ENCODE data around the gene EOMES.

EOMES gene

DNA sequence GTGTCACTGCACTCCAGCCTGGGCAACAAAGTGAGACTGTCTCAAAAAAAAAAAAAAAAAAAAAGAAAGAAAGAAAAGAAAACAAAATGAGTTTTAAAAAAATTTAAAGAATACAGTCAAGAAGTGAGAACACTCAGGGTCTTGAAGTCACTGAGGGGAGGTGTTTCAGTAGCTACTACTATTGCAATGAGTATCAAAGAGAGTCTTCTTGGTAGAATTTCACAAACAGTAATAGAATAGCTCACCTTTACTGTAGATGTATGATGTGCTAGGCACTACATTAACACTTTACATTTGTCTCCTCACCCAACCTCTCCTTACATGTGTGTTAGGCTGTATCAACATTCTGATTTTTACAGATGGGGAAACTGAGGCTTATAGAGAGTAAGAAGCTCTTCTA lies 43.9 kb downstream of the EOMES start:
- no peak for DNase-seq

DNA sequence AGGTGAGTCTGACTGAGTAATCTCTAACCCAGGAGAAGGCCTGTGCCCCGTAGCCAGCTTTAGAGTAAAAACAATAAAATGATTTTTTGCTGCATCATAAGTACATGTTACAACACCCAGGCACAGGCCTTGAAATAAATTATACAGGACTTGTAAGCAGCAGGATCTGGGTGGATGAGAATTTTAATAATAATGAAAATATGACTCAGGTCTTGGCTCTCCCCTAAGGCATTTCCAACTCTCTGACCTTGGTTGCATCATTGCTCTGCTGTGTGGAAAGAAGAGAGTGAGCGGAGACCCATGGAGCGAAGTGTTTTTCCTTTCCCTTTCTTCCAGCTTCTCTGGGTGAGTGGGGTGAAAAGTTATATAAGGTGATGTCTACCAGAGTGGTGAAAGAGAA lies 44.6 kb downstream of the EOMES start:
- DNase-seq = no peak

DNA sequence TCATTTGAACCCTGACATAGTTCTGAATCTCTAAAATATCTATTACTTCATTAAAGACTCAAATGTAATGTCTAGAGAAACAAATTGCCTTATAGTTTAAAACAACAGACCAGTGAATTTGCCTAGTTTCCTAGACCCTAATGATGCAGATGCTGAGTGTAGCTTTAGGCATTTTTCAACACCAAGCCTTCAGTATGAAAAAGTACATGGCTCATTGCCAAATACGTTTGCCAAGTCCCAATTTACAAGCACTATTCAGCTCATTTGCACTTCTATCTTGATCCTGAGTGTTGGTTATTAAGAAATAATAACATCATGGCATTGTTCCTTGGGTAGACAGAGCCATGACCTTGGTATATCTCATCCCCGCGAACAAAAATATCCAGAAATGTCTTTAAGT lies 46.8 kb downstream of the EOMES start:
- DNase-seq = no peak

DNA sequence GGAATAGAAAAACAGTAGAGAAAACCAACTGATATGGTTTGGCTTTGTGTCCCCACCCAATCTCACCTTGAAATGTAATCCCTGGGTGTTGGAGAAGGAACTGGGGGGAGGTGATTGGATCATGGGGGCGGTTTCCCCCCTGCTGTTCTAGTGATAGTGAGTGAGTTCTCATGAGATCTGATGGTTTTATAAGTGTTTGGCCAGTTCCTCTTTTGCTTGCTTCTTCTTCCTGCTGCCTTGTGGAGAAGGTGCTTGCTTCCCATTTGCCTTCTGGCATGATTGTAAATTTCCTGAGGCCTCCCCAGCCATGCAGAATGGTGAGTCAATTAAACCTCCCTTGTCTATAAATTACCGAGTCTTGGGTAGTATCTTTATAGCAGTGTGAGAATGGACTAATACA lies 48.4 kb downstream of the EOMES start:
- DNase-seq = no peak

DNA sequence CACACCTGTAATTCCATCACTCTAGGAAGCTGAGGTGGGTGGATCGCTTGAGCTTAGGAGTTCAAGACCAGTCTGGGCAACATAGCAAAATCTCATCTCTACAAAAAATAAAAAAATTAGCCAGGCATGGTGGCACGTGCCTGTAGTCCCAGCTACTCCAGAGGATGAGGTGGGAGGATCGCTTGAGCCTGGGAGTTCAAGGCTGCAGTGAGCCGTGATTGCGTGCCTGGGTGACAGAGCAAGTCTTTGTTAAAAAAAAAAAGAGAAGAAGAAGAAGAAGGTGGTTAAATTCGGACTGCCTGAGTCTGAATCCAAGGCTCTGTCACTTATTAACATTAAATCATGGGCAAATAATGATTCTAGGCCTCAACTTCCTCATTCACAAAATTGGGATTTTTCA lies 51.0 kb downstream of the EOMES start:
- DNase-seq = no peak

DNA sequence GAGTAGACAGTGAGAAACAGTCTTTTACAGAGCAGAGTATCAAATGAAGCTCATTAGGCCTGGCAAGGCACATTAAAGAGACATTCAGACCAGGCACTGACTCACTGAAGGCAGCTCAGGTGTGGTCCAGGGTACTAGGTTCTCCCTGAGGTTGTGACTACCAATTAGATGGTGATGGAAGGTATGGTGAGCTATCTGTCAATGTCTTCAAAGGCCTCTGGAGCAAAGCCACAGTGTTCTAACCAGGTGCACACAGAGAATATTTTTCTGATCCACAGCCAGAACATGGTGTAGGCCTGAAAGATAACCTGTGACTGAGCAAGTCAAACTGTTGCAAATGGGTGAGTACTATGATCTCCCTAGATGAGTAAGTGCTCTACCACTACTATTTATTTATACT lies 51.5 kb downstream of the EOMES start:
- no peak for DNase-seq

DNA sequence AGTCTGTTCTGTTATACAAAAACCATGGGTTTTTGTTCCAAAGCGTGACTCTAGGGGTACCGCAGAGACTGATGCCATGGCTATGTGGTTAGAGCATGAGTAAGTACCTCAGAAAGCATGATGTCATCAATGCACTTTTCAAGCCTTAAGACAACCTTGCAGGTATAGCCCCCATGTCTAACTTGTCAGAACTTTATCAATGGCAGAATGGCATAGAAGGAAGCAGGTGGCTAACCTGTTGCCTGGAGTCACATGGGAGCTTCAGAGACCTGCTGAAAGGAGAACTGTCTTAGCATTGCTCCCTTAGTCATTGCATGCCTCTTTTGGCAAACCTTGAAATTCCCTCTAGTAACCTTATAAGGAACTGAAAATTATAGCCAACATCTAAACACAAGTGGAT lies 52.5 kb downstream of the EOMES start:
- no peak for DNase-seq

DNA sequence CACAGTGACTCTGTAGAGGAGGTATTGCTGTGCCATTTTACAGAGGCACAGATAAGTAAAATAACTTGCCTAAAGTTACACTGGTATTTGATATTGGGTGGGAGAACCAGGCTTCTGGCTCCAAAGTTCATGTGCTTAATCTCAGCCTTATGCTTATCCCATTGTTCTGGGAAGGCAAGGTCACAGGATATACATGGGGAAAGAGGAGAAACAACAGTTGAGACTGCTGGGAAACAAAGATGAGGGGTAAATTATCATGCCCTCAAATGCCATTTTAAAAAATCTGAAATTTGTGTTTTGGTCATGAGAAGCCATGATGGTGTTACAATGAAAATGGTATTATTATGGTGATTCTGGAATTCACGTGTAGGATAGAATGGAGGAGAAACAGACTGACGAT lies 54.4 kb downstream of the EOMES start:
- DNase-seq = no peak

DNA sequence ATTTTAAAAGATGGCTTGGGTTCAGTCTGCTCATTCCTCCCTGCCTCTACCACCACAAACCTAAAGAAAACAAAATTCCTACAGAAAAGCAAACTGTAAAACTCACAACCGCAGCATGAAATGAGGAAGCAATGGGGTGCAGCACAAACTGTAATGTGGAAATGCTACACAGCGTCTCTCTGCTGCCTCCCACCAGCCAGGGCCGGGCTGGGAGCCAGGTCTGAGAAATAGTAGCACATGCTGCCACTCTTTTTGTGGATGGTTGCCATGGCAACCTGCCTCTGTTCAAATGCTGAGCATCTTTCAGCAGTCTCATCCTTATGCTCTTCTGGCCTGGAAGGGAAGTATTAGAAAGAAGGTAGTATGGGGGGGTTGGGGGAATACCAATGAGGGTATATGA lies 55.4 kb downstream of the EOMES start:
- DNase-seq = peak; percentile 63

DNA sequence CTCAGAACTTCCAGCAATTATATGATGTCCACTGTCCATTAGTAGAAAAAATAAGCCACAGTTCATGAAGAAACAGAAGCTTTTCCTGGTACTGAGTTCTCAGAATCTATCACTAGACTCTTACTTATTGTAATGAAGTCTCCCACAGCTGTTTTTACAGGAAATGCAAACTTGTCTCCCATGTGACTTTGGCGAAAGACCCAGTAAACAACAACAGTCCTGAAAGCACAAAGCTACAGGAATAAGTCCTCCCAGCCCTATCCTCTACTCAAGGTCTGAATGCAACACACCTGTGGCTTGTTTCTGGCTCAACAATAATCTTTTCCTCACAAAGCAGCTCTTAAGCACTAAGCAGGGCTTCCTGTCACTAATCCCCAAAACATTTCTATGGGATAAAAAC lies 55.9 kb downstream of the EOMES start:
- no peak for DNase-seq
